SK-MEL-5 (cell line): ENCODE results near the gene P2RX4. TPM values are rescaled to one million over a fixed set of nuclear protein-coding genes. Genes with fewer than 3 reads are reported as not detected.
A peak's percentile ranks its signal among the peaks of the same experiment; 100 is the strongest.
"Not testable (repeated sequence)": the region's sequence is repeated elsewhere in the genome, so short reads cannot be mapped to it uniquely, and the experiment has no call there.

ENCODE experiments used
- DNase-seq: peaks from one replicate; pipeline ENCODE4 v3.0.0-alpha.2; 2016; ENCODE audit warnings: low read depth, low spot score
- in situ Hi-C: cut with HindIII; loops from 2 replicates; pipeline ENCODE4 v1.10.0; 2016; ENCODE audit warnings: low sequenced_read_pairs, high pct_unique_total_duplicates, low pct_unique_long_range_greater_than_20kb
- total RNA-seq: library from RNA; depleted of rRNA; stranded (reverse); fragments of >200 nt; shearing (Covaris generic); gene quantifications from 2 replicates; pipeline ENCODE4 v1.2.3, GENCODE V29; 2014

The P2RX4 gene
- total RNA-seq, 1 experiment from 2014 or later = 158 TPM

DNA sequence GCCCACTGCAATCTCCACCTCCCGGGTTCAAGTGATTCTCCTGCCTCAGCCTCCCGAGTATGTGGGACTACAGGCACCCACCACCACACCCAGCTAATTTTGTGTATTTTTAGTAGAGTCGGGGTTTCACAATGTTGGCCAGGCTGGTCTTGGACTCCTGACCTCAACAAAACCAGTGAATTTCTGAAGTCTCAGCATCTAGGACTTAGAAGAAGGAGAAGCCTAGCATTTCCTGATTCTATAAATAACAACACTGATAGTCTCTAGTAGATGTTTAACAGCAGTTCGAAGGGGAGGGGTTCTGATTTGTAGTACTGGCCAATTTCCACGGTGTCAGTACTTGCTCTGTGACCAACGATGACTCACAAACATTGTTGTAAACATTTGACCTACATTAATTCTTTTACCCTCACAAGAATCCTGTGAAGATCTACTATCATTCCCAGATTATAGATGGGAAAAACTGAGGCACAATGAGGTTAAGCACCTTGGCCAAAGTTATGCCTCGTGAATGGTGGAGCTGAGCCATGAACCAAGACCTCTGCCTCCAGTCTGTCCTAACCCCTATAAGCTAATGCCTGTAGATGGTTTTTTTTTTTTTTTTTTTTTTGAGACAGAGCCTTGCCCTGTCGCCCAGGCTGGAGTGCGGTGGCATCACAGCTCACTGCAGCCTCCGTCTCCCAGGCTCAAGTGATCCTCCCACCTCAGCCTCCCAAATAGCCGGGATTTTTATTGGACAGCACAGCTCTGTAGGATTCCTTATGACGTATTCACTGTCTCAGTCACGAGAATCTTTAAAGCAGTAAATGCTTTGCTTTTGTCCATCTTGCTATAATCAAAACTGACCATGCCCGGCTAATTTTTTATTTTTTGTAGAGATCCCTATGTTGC is 5.2 kb downstream of the P2RX4 start:
- in situ Hi-C loops = no loop called here
- DNase-seq = peak; percentile 61

DNA sequence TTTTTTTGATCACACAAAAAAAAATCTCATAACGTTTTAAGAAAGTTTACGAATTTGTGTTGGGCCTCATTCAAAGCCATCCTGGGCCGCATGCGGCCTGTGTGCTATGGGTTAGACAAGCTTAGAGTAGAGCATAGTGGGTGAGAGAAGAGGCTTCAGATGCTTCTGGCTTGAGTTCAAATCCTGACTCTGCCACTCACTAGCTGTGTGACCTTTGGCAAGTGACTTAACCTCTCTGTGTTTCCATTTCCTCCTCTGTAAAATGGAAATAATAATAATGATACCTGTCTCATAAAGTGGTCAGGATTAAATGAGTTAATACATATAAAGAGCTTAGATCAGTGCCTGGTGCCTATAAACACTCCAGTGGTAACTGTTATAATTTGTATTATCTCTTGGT is 6.2 kb downstream of the P2RX4 start:
- no peak for DNase-seq
- in situ Hi-C loops = no loop called here

DNA sequence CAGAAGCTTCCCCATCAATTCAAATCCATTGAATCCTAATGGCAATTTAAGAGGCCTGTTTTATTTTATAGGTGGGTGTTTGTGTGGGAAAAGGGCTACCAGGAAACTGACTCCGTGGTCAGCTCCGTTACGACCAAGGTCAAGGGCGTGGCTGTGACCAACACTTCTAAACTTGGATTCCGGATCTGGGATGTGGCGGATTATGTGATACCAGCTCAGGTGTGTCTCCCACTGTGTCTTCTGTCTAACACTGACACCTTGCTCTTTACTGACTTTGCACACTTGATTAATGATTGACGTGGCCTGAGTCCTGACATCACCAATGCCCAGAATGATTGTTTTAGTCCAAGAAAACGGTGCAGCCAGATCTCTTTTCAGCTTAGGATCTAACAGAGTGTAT is 7.1 kb downstream of the P2RX4 start:
- in situ Hi-C loops = no loop called here
- DNase-seq = no peak

- in situ Hi-C loops = no loop called here
Observed at GRCh38 chr12:121217761-121218160, 7.8 kb downstream of the P2RX4 start.

DNA sequence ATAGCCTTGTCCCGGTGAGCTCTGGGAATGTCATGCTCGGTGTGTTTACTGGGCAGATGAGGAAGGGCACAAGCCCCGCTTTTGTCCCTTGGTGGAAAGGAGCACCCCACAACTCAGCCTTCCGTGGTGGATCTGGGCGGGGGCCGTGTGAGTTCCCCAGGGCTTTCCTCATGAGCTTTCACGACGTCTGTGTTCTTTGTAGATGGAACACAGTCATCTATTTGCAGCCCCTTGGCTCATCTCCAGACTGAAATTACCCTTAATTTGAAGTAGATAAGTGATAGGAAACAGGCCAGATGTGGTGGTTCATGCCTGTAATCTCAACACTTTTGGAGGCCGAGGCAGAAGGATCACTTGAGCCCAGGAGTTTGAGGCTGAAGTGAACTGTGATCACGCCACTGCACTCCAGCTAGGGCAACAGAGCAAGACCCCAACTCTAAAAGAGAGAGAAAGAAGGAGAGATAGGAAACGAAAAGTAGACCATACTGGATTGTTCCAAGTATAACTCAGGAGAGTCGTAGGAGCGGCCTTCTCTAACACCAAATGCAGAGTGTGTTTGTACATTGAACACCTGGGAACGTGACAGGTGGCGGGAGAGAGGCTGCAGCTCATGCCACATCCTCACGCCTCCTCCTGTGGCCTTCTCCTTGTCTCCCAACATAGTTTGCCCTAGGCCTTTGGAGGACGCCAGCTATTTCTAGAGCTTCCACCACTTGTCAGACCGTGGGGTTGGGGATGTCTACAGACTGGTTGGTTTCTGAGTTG is 8.8 kb downstream of the P2RX4 start:
- in situ Hi-C loops = no loop called here
- no peak for DNase-seq

More at GRCh38 chr12:121217761-121218160, 7.8 kb downstream of the P2RX4 start:
- no peak for DNase-seq

- in situ Hi-C loops = no loop called here
Observed at GRCh38 chr12:121219353-121219986, 9.5 kb downstream of the P2RX4 start.

GRCh38 chr12:121222847-121223246 is 12.9 kb downstream of the P2RX4 start:
- no peak for DNase-seq
- in situ Hi-C loops = no loop called here

More at GRCh38 chr12:121219353-121219986, 9.5 kb downstream of the P2RX4 start:
- DNase-seq = no peak

DNA sequence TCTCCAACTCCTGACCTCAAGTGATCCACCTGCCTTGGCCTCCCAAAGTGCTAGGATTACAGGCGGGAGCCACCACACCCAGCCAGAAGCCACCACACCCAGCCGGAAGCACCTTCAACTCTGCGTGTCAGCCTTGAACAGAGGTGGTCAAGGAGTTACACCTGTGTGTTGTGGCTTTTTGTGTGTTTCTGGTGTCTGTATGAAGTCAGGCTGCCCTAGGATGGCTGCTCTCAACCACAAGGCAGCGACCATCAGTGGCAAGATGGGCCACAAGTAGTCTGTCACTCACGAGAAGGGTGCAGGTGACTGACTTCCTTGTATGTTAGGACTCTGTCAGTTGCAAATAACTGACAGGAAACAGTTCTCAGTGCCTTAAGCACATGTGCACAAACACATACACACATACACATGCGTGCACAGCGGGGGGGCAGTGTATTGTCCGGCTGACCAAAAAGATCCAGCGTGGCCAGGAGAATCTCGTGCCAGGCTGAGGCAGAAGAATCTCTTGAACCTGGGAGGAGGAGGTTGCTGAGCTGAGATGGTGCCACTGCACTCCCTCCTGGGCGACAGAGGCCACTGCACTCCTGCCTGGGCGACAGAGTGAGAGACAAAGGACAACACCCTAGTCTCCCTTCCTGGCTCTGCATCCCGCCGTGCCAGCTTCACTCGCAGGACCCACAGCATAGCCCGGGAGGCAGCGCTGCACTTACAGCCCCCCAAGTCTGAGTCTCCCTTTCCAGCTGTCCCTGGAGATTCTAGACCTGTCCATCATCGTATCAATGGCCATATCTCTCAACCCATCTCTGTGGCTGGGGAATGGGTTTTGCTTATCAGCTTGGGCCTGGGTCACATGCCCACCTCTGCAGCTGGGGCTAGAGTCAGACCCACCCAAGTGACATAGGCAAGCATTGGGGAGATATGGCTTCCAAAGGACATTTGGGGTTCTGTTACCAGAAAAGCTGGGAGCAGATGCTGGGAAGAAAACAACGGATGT is 13.7 kb downstream of the P2RX4 start:
- in situ Hi-C loops = no loop called here
- peak; percentile 28 for DNase-seq

DNA sequence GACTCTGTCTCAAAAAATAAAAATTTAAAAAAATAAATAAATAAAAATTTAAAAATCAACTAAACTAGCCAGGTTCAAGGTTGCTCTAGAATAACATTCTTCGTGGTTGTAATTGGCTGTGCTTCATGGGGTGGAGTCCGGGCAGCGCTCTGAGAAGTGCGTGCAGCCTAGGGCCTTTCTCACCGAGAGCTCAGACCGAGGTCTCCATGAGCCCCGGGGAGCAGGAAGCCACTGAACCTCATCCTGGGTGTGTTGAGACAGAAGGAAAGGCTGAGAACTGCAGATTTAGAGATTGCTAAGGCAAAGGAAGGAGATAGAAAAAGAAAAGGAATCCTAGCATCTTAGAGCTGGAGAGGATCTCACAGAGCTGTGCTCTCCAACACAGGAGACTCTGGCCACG is 14.7 kb downstream of the P2RX4 start:
- in situ Hi-C loops = no loop called here
- no peak for DNase-seq

- in situ Hi-C loops = no loop called here
- DNase-seq = no peak
Observed at GRCh38 chr12:121226399-121226798, 16.5 kb downstream of the P2RX4 start.

DNA sequence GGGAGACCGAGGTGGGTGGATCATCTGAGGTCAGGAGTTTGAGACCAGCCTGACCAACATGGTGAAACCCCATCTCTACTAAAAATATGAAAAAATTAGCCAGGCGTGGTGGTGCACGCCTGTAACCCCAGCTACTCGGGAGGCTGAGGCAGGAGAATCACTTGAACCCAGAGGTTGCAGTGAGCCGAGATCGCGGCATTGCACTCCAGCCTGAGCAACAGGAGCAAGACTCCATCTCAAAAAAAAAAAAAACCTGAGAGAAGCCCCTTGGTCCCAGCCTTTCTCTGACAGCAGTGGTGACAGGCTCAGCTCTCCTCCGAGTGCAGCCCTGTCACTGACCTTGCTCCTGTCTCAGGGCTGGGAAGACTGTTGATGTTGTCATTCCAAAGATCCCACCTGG is 16.9 kb downstream of the P2RX4 start:
- DNase-seq, in situ Hi-C loops: not testable (repeated sequence)

DNA sequence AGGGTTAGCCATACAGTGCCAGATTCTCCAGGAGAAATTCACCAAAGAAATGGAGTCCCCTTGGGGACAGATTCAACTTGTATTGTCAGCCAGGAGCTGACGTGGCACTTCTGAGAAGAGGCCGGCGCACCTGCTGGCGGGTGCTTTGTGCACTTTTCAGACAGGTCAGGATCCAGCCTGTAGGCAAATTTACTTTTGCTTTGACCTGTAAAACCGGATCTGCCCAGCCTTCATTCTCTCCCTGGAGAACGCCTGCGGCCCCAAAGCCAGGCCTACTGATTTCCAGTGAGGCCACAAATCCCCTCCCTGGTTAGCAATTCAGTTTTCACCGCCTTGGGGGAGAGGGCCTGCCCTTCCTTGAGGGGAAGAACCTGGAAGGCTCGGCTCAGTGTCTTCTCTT is 17.4 kb downstream of the P2RX4 start:
- in situ Hi-C loops = no loop called here
- DNase-seq = no peak

DNA sequence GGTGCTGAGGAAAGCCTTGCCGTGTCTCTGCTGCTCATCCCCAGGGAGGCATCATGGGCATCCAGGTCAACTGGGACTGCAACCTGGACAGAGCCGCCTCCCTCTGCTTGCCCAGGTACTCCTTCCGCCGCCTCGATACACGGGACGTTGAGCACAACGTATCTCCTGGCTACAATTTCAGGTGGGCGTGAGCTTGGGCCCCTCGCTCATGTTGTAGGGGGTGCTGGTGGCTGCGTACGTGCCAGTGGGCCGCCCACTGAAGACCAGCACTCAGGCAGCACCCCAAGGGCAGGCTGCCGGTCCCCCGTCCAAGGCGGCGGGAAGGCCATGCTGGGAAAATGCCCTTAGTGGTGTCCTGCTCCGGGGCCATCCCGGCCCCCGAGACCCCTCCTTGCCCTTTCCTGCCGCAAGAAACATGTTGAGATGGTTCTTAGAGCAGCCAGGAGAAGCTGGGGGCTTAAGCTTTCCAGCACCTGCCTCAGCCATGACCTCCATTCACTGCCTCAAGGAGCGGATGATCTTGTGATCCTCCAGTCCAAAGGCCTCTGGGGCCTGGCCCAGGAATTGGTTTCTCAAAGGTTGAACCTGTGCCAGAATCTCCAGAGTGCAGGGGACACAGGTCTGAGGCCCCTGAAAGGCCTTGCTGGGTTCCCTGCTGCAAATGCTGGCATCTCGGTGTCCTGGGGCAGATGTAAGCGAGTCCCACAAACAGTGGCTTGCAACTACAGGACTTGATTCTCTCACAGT is 19.2 kb downstream of the P2RX4 start:
- no peak for DNase-seq
- in situ Hi-C loops = no loop called here

GRCh38 chr12:121229826-121230537 is 20.1 kb downstream of the P2RX4 start:
- in situ Hi-C loops = not testable (repeated sequence)
- peak; percentile 85 for DNase-seq

DNA sequence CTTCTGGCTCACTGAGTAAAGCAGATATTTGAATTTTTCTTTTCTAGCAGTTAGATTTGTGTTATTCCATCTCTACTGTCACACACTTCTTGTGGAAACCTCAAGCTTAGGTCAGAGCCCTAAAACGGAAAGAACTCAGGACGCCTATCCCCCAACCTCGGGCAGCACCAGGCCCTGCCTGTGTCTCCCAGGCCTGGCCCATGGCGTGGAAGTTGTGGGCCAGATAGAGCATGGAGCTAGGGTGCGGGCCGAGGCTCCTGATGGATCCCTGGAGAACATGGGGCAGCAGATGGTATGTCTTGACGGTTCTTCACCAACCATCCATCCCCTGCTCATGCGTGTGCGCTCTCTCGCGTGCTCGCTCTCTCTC is 20.6 kb downstream of the P2RX4 start:
- no peak for DNase-seq
- in situ Hi-C loops = no loop called here

DNA sequence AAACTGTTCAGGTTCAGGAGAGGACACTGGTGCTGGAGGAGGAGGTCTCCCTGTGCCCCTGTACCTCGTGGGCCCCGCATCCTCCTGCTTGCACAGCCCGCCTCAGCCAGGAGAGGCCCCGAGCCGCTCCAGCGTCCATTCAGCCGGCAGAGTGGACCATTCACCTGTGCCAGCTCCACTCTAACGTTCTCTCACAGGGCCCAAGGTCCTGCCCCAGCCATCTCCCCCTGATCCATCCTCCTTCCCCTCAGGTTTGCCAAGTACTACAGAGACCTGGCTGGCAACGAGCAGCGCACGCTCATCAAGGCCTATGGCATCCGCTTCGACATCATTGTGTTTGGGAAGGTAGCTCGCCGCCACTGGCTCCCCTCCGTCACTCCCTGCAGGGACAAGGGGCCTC is 22.2 kb downstream of the P2RX4 start:
- DNase-seq = no peak
- in situ Hi-C loops = no loop called here
